HepG2 (cell line): ENCODE results near the gene CALD1. TPM values are rescaled to one million over a fixed set of nuclear protein-coding genes. Genes with fewer than 3 reads are reported as not detected.

Source experiments
- ATAC-seq: fragments of 200-7000 bp; cut with Tn5 transposase; 3 replicates; pipeline ENCODE4 v1.9.1; 2020; ENCODE audit warnings: mild to moderate bottlenecking, moderate library complexity
- BruUV-seq: library from RNA; stranded (reverse); fragments of 400-500 nt; replicated peaks from 2 replicates; lab custom pipeline; 2021; lab: Mats Ljungman, UMichigan
- CTCF ChIA-PET: fragments of 300-600 bp; formaldehyde crosslinking; extraction: SDS; loops from one replicate; lab custom pipeline; 2021; ENCODE audit warnings: low total read pairs, inconsistent platforms, low intra/inter-chr PET ratio; lab: Yijun Ruan, JAX
- POLR2A ChIA-PET: fragments of 350-600 bp; sonication (Branson Sonifier 250); formaldehyde crosslinking; loops from one replicate; lab custom pipeline; 2020; ENCODE audit warnings: antibody characterized with exemption, inconsistent platforms; lab: Yijun Ruan, JAX
- DNase-seq: peaks from one replicate; pipeline ENCODE4 v3.0.0-alpha.2; 2015; ENCODE audit warnings: low spot score
- FAIRE-seq: peaks from 3 replicates; lab custom pipeline; 2011; peaks lifted over from hg19 to GRCh38; lab: Jason Lieb, UNC
- H2AFZ ChIP-seq: one replicate; pipeline ENCODE4 v1.6.1; 2011; ENCODE audit warnings: low read length, inconsistent platforms
- H3K27ac ChIP-seq: fragments of 300-600 bp; 3 replicates; pipeline ENCODE4 v1.8.0; 2011; ENCODE audit warnings: mixed run types, mild to moderate bottlenecking, mixed read lengths, low read length, inconsistent platforms; ENCODE audit not compliant: insufficient read depth; ENCODE audit errors: extremely low read length
- H3K27me3 ChIP-seq, 2 experiments: fragments of 200-600 bp in 1 of 2; 2 replicates in 1 of 2; 3 replicates in 1 of 2; pipeline versions ENCODE4 v1.6.0 to v1.8.0; 2011; ENCODE audit warnings: low read length in 2 of 2, mild to moderate bottlenecking in 2 of 2, moderate library complexity in 2 of 2, inconsistent platforms in 1 of 2; ENCODE audit not compliant: insufficient read depth in 2 of 2, control insufficient read depth in 1 of 2
- H3K36me3 ChIP-seq, 2 experiments: fragments of 200-600 bp in 1 of 2; replicated peaks in 1 of 2; 2 replicates in 1 of 2; 3 replicates in 1 of 2; pipeline versions ENCODE4 v1.5.1 to v1.8.0; 2011; ENCODE audit warnings: low read length in 2 of 2, inconsistent platforms in 1 of 2; ENCODE audit not compliant: insufficient read depth in 2 of 2, control insufficient read depth in 1 of 2
- H3K4me1 ChIP-seq: 2 replicates; pipeline ENCODE4 v1.5.1; 2012; ENCODE audit warnings: low read length, inconsistent platforms; ENCODE audit not compliant: insufficient read depth
- H3K4me2 ChIP-seq: 2 replicates; pipeline ENCODE4 v1.6.0; 2011; ENCODE audit warnings: low read depth, low read length, inconsistent platforms
- H3K4me3 ChIP-seq, 3 experiments: fragments of 200-600 bp in 1 of 3; sonication (generic), shearing (Covaris generic) in 1 of 3; replicated peaks in 1 of 3; 2 replicates each; pipeline ENCODE4 v1.5.1; 2011 to 2016; ENCODE audit warnings: low read length in 3 of 3, inconsistent platforms in 2 of 3, low read depth in 2 of 3, mild to moderate bottlenecking in 2 of 3, control low read depth in 1 of 3, mixed read lengths in 1 of 3; ENCODE audit not compliant: insufficient read depth in 1 of 3
- H3K79me2 ChIP-seq: one replicate; pipeline ENCODE4 v1.6.1; 2011; ENCODE audit warnings: low read length, inconsistent platforms; ENCODE audit not compliant: insufficient read depth
- H3K9ac ChIP-seq: 2 replicates; pipeline ENCODE4 v1.6.0; 2011; ENCODE audit warnings: mild to moderate bottlenecking, low read depth, low read length, inconsistent platforms; ENCODE audit not compliant: insufficient read depth
- H3K9me3 ChIP-seq: 2 replicates; pipeline ENCODE4 v1.5.1; 2012; ENCODE audit warnings: mild to moderate bottlenecking, low read length
- H4K20me1 ChIP-seq: 2 replicates; pipeline ENCODE4 v1.6.0; 2011; ENCODE audit warnings: inconsistent platforms, mild to moderate bottlenecking, low read length, moderate library complexity; ENCODE audit not compliant: insufficient read depth
- ELF3 ChIP-seq: IDR thresholded peaks from 2 replicates; pipeline ENCODE4 v1.6.1; 2016; ENCODE audit warnings: missing genetic modification reagents, missing compliant biosample characterization
- FOXA3 ChIP-seq: IDR thresholded peaks from 2 replicates; pipeline ENCODE4 v1.6.1; 2016; ENCODE audit warnings: missing genetic modification reagents, missing compliant biosample characterization
- LCORL ChIP-seq, 2 experiments: fragments of 450-650 bp in 1 of 2; sonication (generic) in 1 of 2; formaldehyde crosslinking in 1 of 2; IDR thresholded peaks; 2 replicates each; pipeline versions ENCODE4 v1.5.0 to v1.6.1; 2017 to 2020; ENCODE audit warnings: antibody characterized with exemption in 1 of 2, missing genetic modification reagents in 1 of 2
- NR2F1 ChIP-seq, 2 experiments: fragments of 450-650 bp in 1 of 2; formaldehyde crosslinking in 1 of 2; IDR thresholded peaks; 2 replicates each; pipeline versions ENCODE4 v1.5.0 to v1.6.1; 2016 to 2020; ENCODE audit warnings: mild to moderate bottlenecking in 1 of 2, missing compliant biosample characterization in 1 of 2, missing genetic modification reagents in 1 of 2, moderate library complexity in 1 of 2
- PHF21A ChIP-seq: sonication (generic); formaldehyde crosslinking; IDR thresholded peaks from 2 replicates; pipeline ENCODE4 v1.5.0; 2020; ENCODE audit warnings: mild to moderate bottlenecking, missing genetic modification reagents
- ZFX ChIP-seq: sonication (generic); formaldehyde crosslinking; IDR thresholded peaks from 2 replicates; pipeline ENCODE4 v1.4.0; 2020; ENCODE audit warnings: mild to moderate bottlenecking, low read depth, missing genetic modification reagents, moderate library complexity
- ZNF224 ChIP-seq: sonication (generic); formaldehyde crosslinking; IDR thresholded peaks from 2 replicates; pipeline ENCODE4 v1.5.0; 2020; ENCODE audit warnings: mild to moderate bottlenecking, missing genetic modification reagents
- ZNF501 ChIP-seq: sonication (generic); formaldehyde crosslinking; IDR thresholded peaks from 2 replicates; pipeline ENCODE4 v1.5.1; 2020; ENCODE audit warnings: mild to moderate bottlenecking, moderate library complexity, missing genetic modification reagents
- WGBS: methylation state at CpG from one replicate; pipeline ENCODE4 v1.1.6; 2017; ENCODE audit warnings: low lambda C conversion rate; 5-methylcytosine and 5-hydroxymethylcytosine counted together
- in situ Hi-C: cut with HindIII; loops from 2 replicates; pipeline ENCODE4 v1.10.0; 2017; ENCODE audit warnings: low pct_unique_long_range_greater_than_20kb; ENCODE audit not compliant: extremely low pct_ligation_motif_present
- intact Hi-C: fragments of 100-400 bp; cut with micrococcal nuclease; formaldehyde crosslinking; loops from one replicate; pipeline ENCODE4 v1.10.0; 2022; ENCODE audit not compliant: unreplicated experiment
- polyA plus RNA-seq, 8 experiments: library from polyadenylated mRNA; depleted of rRNA in 3 of 8; stranded (reverse) in 7 of 8; unstranded in 1 of 8; fragments of >200 nt; fragmentation: Illumina TruSeq in 4 of 8; extraction: Trizol in 4 of 8; gene quantifications; 2 replicates each; pipeline versions ENCODE4 v1.2.1 to v1.2.3, GENCODE V29; 2011 to 2016; ENCODE audit warnings: low read depth in 4 of 8, missing spikeins in 1 of 8, mixed read lengths in 1 of 8; ENCODE audit not compliant: insufficient read depth in 1 of 8
- total RNA-seq, 5 experiments: library from RNA; depleted of rRNA; stranded (reverse); fragments of >200 nt; fragmentation: Illumina TruSeq; extraction: Trizol; gene quantifications; 2 replicates each; pipeline ENCODE4 v1.2.3, GENCODE V29; 2016; ENCODE audit warnings: low read depth in 1 of 5

The CALD1 gene
- total and polyA plus RNA-seq, 2 of the 13 experiments (the other 11 are each of a cell fraction or from before 2014, with no cell fraction given): 53.0 to 112 TPM

GRCh38 chr7:134766779-134767519 is 12.5 kb upstream of the CALD1 start:
- Histone ChIP-seq H3K4me1 (peaks cover 14% of the 10 kb centered on the region), H3K27ac (no peak overlapping the region), H3K27me3 (0 out of 5 replicates have a peak, but pooled peaks cover 0 to 3% of the 10 kb centered on the region in 2 experiments), H4K20me1 (no peaks in the 10 kb centered on the region), H3K9ac (0 out of 2 replicates have a peak overlapping the region, but pooled peaks have one; percentile 17), H3K4me2 (peak overlapping the region; percentile 73), H3K79me2 (no peaks in the 10 kb centered on the region), H3K4me3 (peak overlapping the region in 2 of 3 experiments; percentile 38 to 45; a peak in 5 of 6 replicates), H3K9me3 (no peaks in the 10 kb centered on the region), H3K36me3 (no peaks in the 10 kb centered on the region), H2AFZ (peak overlapping the region; percentile 88)
- FAIRE-seq (no peak), DNase-seq (peak; percentile 7), ATAC-seq (peak; percentile 77)
- WGBS: 15% methylated on average over 15 of the region's 15 CpGs
- TF ChIP-seq FOXA3 (CRISPR knock-in tag): peak; percentile 31; the same call in 1 of the 2 replicates
- TF ChIP-seq ZNF224: no peak
- no peak for TF ChIP-seq PHF21A (CRISPR knock-in tag)
- TF ChIP-seq LCORL (IDR thresholded peaks at IDR 0.05): no peak
- TF ChIP-seq LCORL (CRISPR knock-in tag; IDR thresholded peaks at IDR 0.05): no peak
- TF ChIP-seq NR2F1 (CRISPR knock-in tag; IDR thresholded peaks at IDR 0.05): no peak
- TF ChIP-seq ZNF501 (CRISPR knock-in tag): no peak
- peak; percentile 46 for TF ChIP-seq ZFX
- no peak for TF ChIP-seq ELF3 (CRISPR knock-in tag)
- intact Hi-C loops (no loop called here), in situ Hi-C loops (no loop called here)
- ChIA-PET POLR2A (no interaction called here), CTCF (no interaction called here)
- BruUV-seq: no TSS peak
